A673 (cell line): ENCODE data around the gene ADRM1. TPM values are rescaled to one million over a fixed set of nuclear protein-coding genes. Genes with fewer than 3 reads are reported as not detected.

Source experiments
- BruUV-seq: library from RNA; stranded (reverse); fragments of 400-500 nt; replicated peaks from 2 replicates; lab custom pipeline; 2021; lab: Mats Ljungman, UMichigan
- CTCF ChIA-PET: fragments of 300-600 bp; sonication (Branson Sonifier 250); formaldehyde crosslinking; loops from one replicate; lab custom pipeline; 2022; ENCODE audit warnings: antibody characterized with exemption; lab: Charles Lee
- POLR2A ChIA-PET: fragments of 300-600 bp; sonication (Branson Sonifier 250); formaldehyde crosslinking; loops from one replicate; lab custom pipeline; 2022; ENCODE audit warnings: antibody characterized with exemption; ENCODE audit not compliant: low non-redundant PET; lab: Charles Lee
- DNase-seq: peaks from one replicate; pipeline ENCODE4 v3.0.0-alpha.2; 2015; ENCODE audit warnings: low spot score
- H3K27ac ChIP-seq: fragments of 200-600 bp; sonication (generic); 2 replicates; pipeline ENCODE4 v1.5.1; 2016; ENCODE audit warnings: mixed run types, low read depth, mild to moderate bottlenecking, mixed read lengths, antibody characterized with exemption, low read length; ENCODE audit not compliant: poor library complexity, severe bottlenecking
- H3K27me3 ChIP-seq: fragments of 200-600 bp; sonication (generic); replicated peaks from 2 replicates; pipeline ENCODE4 v1.6.1; 2017; ENCODE audit warnings: mixed run types, low read depth, mild to moderate bottlenecking, mixed read lengths, antibody characterized with exemption, low read length; ENCODE audit not compliant: insufficient read depth, poor library complexity
- H3K36me3 ChIP-seq: fragments of 200-600 bp; sonication (generic); 2 replicates; pipeline ENCODE4 v1.6.1; 2016; ENCODE audit warnings: mixed run types, mild to moderate bottlenecking, mixed read lengths, antibody characterized with exemption, low read length; ENCODE audit not compliant: insufficient read depth, poor library complexity, severe bottlenecking
- H3K4me1 ChIP-seq: fragments of 200-600 bp; sonication (generic); 2 replicates; pipeline ENCODE4 v1.6.1; 2017; ENCODE audit warnings: mixed run types, mild to moderate bottlenecking, mixed read lengths, antibody characterized with exemption, low read length; ENCODE audit not compliant: insufficient read depth, poor library complexity, severe bottlenecking
- H3K4me3 ChIP-seq: fragments of 200-600 bp; sonication (generic); 2 replicates; pipeline ENCODE4 v1.5.1; 2016; ENCODE audit warnings: low read depth, mixed run types, mild to moderate bottlenecking, mixed read lengths, low read length; ENCODE audit not compliant: poor library complexity, severe bottlenecking
- H3K9me3 ChIP-seq: fragments of 200-600 bp; sonication (generic); 2 replicates; pipeline ENCODE4 v1.6.1; 2016; ENCODE audit warnings: mixed run types, low read depth, mild to moderate bottlenecking, mixed read lengths, antibody characterized with exemption, low read length; ENCODE audit not compliant: poor library complexity, severe bottlenecking
- EZH2 ChIP-seq: fragments of 200-600 bp; sonication (generic); IDR thresholded peaks from 2 replicates; pipeline ENCODE4 v1.6.1; 2017; ENCODE audit warnings: borderline replicate concordance, low read depth, mild to moderate bottlenecking, mixed read lengths, antibody characterized with exemption, low read length; ENCODE audit not compliant: poor library complexity, severe bottlenecking
- intact Hi-C: fragments of 100-400 bp; cut with micrococcal nuclease; formaldehyde crosslinking; loops from one replicate; pipeline ENCODE4 v1.10.0; 2022; ENCODE audit not compliant: unreplicated experiment
- total RNA-seq: library from RNA; stranded (reverse); gene quantifications from 2 replicates; pipeline ENCODE4 v1.2.3, GENCODE V29; 2021
- TF ChIP-seq, protein P1 (sequence below): fragments of 300-800, 200-600 bp; sonication (generic); conservative IDR thresholded peaks from 2 replicates; pipeline ENCODE4 v1.5.1; 2017; ENCODE audit warnings: low read depth, mild to moderate bottlenecking, antibody characterized with exemption, low read length, moderate library complexity, mixed read lengths

The ADRM1 gene
- total RNA-seq, 1 experiment from 2014 or later, result 252 TPM

- no peaks in the 10 kb centered on the region for H3K36me3 ChIP-seq
- no peaks in the 10 kb centered on the region for H3K27me3 ChIP-seq
- no peak overlapping the region for H3K27ac ChIP-seq
- DNase-seq, result no peak
- ChIA-PET POLR2A (no interaction called here), CTCF (no interaction called here)
- TF ChIP-seq, protein P1, sequence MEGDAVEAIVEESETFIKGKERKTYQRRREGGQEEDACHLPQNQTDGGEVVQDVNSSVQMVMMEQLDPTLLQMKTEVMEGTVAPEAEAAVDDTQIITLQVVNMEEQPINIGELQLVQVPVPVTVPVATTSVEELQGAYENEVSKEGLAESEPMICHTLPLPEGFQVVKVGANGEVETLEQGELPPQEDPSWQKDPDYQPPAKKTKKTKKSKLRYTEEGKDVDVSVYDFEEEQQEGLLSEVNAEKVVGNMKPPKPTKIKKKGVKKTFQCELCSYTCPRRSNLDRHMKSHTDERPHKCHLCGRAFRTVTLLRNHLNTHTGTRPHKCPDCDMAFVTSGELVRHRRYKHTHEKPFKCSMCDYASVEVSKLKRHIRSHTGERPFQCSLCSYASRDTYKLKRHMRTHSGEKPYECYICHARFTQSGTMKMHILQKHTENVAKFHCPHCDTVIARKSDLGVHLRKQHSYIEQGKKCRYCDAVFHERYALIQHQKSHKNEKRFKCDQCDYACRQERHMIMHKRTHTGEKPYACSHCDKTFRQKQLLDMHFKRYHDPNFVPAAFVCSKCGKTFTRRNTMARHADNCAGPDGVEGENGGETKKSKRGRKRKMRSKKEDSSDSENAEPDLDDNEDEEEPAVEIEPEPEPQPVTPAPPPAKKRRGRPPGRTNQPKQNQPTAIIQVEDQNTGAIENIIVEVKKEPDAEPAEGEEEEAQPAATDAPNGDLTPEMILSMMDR, result no peak
- TF ChIP-seq EZH2, result no peak
- H3K9me3 ChIP-seq, result no peaks in the 10 kb centered on the region
- intact Hi-C loops, result no loop called here
- no TSS peak for BruUV-seq
- H3K4me1 ChIP-seq, result no peaks in the 10 kb centered on the region
- no peak overlapping the region for H3K4me3 ChIP-seq
Measured at GRCh38 chr20:62351469-62352401, 48.9 kb downstream of the ADRM1 start.

DNA sequence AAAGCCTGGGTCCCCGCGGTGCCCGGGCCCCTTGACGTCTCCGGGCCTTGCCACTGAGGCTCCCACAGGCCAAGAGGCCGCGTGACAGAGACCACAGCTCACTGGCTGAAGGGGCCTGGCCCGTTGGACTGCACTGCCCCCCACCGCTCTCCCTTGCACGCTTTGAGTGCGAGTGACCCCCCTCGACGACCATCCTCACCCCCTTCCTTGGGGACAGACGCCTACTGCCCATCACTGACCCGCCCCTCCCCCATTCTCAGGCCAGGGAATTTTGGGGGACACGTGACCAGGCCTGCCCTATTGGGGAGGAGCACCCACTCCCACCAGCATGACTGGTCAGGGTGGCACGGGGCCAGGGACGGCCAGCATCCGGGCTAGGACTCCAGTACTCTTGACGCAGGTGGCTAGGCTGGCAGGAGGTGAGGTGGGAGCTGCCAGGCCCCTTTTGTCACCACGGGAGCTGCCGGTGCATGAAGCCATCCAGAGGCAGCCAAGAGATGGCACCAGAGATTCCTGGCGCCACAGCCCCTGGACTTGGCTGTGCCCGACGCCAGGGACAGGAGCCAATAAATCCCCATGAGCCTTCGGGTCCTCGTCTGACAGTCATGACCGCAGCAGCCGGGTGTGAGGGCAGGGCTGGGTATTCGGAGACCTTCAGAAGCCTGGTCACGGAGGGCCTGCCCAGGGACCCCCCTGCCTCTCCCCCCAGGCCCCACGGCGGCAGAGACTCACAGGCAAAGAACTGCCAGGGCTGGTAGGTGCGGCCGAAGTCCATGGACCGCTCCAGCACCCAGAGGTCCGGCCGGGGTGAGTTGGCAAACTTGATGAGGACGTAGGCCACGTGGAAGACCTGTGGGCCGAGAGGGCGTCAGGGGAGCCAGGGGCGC, 49.8 kb downstream of the ADRM1 start:
- POLR2A ChIA-PET, result no interaction called here
- Histone ChIP-seq H3K27ac (no peak overlapping the region), H3K27me3 (no peaks in the 10 kb centered on the region), H3K4me1 (no peaks in the 10 kb centered on the region), H3K36me3 (no peaks in the 10 kb centered on the region), H3K9me3 (no peaks in the 10 kb centered on the region), H3K4me3 (no peak overlapping the region)
- BruUV-seq, result no TSS peak
- DNase-seq, result peak; percentile 70
- intact Hi-C loops, result no loop called here
- TF ChIP-seq EZH2, result no peak
- TF ChIP-seq, protein P1, result peak; percentile 47; the same call in 1 of the 2 replicates
- CTCF ChIA-PET, result no interaction called here

- no peaks in the 10 kb centered on the region for H3K27me3 ChIP-seq
- ChIA-PET POLR2A (no interaction called here), CTCF (no interaction called here)
- no peak for DNase-seq
- no peaks in the 10 kb centered on the region for H3K36me3 ChIP-seq
- no peaks in the 10 kb centered on the region for H3K9me3 ChIP-seq
- intact Hi-C loops, result no loop called here
- H3K4me1 ChIP-seq, result no peaks in the 10 kb centered on the region
- BruUV-seq, result no TSS peak
- TF ChIP-seq, protein P1, result no peak
- no peak for TF ChIP-seq EZH2
- H3K4me3 ChIP-seq, result no peak overlapping the region
- no peak overlapping the region for H3K27ac ChIP-seq
Measured at GRCh38 chr20:62353289-62354030, 50.7 kb downstream of the ADRM1 start.
